ENCODE results near the gene APBB3.

APBB3 gene

DNA sequence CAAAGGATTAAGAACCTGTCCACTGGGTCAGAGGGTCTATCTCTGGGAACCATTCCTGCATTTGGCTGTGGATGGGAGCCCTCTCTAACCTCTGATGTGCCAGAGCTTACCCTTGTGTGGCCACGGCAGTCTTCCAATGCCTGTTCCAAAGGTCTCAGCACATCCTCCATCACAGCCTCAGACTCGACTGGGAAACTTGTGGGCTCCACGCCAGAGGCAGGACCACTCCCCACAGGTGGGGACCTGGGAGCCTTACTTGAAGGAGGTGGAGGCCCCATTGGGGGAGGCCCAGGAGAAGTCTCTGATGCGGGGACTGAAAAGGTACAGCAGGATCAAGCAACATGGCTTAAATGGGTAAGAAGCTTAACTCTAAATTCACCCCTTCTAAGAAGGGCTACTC, 12.5 kb downstream of the APBB3 start:
- DNase-seq, result no peak

DNA sequence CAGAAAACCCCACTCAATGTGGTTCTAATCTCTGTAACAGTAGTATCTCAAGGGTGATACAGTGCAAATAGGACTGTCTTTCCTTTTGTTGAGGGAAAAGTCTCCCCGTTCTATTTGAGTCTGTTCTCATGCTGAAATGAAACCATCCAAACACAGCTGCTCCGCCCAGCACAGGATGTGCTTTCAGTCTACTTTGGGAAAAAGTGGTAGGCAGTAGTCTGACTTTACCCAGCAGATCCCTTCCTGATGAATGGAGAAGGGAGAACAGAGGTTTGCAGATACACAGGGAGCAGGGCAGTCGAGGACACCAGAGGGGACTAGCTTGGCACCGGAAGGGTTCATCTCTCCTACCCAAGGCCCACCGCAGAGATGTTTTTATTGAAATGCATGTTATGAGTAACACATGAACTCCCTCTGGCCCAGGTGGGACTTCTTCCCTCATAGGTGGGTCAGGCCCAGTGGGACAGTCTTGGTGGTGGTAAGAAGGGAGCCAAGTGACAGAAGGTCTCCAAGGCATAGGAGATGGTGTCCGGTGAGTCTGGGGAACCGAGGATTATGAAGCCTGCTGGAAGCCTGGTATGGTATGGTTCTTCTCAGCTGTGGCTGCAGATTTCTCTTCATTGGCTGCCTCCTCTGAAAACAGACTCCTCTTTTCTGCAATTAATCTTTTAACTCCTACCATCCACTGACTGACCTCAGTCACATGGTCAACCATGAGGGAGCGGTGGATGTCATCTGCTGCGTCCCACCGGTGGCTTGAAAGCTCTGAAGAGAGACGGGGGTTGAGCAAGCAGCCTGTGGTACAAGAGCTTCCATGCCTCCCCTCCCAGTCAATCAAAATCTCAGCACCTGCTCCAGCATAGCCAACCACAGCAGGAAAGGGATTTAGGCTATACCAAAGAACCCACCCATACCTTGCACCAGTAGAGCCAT, 14.0 kb downstream of the APBB3 start:
- no peak for DNase-seq

DNA sequence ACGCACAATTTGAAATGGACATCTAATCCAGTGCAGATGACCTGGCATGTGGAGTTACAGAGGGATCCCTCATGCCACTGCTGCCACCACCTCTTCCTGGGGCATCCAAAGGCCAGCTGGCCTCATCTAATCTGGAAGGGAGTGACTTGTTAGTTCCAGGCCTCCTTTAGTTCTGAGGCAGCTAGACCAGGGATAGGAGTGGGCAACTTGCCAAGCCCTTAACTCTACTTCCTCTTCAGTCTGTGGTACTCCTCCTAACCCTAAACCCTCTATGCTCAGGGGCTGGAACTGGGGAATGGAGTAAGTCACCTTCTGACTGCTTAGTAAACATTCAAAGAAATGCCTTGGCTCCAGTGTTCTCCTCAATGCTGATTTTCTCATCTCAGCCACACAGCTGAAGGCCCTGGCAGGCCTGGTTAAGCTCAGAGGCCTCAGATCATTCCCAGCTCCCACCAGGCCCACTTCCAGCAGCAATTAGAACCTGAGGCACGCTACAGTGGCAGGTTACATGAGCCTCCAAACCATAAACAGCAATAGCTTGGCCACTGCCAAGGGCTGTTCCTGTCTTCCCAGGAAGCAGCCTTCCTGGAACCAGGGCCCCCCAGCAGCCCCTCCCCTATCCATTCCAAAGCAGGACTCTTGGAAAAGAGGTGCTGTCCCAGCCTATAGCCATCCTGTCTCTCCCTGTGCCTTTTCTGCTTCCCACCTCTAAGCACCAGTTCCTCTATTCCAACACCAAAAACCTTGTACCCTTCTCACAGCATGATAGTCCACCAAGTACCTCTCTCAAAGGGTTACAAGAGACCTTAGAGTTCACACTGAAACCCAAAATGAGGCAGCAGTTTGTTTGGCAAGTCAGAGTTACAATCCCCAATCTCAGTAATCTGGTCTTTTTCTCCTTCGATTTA, 14.9 kb downstream of the APBB3 start:
- no peak for DNase-seq

DNA sequence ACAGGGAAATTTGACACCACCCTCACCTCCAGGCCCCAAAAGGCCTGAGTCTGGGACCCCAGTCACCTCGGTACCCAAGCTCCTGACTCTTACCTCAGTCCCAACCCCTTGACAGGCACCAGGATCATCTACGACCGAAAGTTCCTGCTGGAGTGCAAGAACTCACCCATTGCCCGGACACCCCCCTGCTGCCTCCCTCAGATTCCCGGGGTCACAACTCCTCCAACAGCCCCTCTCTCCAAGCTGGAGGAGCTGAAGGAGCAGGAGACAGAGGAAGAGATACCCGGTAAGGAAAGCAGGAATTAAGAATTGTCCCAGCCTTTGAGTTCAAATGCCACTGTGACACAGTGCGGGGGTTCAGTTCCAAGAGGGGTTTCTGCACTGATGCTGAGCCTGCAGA, 15.6 kb downstream of the APBB3 start:
- no peak for DNase-seq

DNA sequence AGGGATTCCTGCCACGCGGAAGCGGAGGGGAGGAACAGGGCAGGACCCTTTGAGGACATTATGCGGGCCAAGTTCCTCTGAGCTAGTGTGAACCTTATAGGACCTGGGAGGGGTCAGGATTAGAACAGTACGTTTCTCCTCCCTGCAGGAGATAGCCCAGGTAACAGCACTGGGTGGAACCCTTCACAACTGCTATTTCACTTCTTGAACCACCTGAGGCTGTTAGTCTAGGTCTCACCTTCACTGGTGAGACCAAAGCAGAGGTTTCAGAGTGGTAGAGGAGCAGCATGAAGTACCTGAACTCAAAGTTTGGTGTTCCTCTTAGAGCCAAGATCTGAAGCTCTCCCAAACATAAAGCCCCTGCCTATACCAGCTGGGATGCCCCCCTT, 16.1 kb downstream of the APBB3 start:
- DNase-seq, result no peak

DNA sequence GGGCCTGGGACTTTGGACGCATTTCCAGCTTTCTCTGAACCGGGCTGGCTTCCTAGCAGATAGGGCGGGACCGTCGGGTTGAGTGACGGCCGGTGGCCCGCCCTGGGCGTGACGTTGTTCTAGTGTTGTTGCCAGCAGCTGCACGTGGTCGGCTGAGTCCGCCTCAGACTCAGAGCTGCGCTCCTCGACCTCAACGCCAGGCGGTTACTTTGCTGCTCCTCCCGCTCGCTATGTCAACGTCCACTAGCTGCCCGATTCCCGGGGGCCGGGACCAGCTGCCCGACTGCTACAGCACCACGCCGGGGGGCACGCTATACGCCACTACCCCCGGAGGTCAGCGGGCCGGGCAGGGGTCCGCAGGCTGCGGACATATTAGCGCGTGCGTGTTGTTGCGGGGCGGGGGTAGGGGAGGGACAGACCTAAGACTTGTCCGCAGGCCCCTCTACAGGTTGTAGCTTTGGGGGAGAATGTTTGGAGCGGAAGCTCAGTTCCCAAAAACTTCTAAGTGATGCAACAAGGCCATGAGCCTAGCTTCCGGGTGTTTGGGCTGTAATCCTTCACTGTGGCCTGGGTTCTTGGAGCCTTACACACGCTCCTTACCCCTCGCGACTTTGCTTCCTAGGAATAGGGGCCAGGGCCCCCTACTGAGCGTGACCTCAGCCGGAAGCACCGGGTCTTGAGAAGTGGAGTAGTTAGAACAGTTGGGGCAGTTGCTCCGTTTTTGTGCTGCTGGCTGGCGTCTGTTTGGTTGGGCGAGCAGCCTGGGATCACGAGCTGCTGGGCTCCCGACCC, 16.7 kb downstream of the APBB3 start, which contains the start of gene EIF4EBP3:
EIF4EBP3 (plus strand) TSS at position 155 of the 792 bp plus-strand sequence; CDS start at position 231, 76 bp downstream.
- DNase-seq, result peak; percentile 93

DNA sequence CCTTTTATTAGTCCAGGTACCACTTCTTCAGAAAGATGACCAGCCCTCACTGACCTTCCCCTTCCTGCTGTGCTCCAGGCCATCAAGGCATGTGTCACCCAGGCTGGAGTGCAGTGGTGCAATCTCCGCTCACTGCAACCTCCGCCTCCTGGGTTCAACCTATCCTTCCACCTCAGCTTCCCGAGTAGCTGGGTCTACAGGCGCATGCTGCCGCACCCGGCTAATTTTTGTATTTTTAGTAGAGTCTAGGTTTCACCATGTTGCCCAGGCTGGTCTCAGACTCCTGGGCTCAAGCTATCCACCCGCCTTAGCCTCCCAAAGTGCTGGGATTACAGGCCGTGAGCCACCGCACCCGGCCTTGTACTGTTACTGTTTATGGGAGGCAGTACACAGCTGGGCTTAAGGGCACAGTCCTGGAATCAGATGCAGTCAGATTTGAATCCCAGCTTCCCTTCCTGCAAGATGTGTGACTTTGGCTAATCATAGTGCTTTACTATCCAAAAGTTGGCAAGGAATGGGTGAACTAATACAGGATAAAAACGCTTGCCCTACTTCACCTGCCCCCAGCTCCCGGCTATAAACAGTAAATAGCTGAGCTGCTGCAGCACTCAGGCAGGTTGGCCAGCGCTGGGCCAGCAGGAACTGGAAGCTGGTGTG, 17.4 kb downstream of the APBB3 start:
- no peak for DNase-seq

DNA sequence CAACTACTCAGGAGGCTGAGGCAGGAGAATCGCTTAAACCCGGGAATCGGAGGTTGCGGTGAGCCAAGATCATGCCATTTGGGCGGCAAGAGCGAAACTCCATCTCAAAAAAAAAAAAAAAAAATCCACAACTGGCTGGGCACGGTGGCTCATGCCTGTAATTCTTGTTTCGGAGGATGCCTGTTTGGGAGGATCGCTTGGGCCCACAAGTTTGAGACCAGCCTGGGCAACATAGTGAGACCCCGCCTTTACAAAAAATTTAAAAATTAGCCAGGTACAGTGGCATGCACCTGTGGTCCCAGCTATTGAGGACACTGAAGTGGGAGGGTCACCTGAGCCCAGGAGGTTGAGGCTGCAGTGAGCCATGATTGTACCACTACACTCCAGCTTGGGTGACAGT, 18.8 kb downstream of the APBB3 start:
- no peak for DNase-seq

DNA sequence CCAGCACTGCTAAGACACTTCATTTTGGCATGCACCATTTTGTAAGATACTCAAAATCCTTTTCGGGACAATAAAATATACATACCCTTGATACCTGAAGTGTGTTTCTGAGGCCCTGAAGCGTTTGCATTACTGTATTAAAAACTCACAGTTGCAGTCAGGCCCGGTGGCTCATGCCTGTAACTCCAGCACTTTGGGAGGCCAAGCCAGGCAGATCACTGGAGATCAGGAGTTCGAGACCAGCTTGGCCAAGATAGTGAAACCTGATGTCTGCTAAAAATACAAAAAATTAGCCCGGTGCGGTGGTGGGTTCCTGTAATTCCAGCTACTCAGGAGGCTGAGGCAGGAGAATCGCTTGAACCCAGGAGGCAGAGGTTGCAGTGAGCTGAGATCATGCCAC, 19.4 kb downstream of the APBB3 start:
- DNase-seq, result no peak

DNA sequence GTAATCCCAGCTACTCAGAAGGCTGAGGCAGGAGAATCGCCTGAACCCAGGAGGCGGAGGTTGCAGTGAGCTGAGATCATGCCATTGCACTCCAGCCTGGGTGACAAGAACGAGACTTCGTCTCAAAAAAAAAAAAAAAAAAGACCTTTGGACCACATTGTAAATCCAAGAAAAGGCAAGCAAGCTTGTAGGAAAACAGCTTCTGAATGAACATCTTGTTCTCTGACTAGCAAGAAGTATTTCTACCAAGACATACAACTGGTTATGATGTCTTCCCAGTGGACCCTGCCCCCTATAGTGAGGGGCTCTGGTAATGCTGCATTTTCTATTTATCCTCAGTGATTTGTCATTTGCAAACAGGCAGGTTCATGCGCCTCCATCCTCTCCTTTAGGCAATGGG, 21.4 kb downstream of the APBB3 start:
- no peak for DNase-seq

DNA sequence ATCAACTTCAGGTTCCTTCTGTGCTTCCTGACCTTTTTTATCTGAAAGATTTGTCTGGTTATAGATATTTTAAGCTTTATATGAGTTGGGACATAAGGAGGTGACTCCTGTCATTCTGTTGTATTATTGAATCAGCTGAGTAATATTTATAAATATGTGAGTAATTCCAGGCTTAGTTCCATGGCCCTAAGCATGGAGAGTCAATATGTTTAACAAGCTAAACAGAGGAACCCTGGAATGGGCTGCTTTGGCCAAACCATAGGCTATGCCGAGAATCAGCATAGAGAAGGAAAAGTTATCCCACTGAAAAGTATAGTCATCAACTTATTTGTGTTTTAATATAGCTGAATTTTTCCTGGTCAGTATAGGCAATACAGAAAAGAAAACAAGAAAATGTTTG, 24.2 kb downstream of the APBB3 start:
- no peak for DNase-seq

DNA sequence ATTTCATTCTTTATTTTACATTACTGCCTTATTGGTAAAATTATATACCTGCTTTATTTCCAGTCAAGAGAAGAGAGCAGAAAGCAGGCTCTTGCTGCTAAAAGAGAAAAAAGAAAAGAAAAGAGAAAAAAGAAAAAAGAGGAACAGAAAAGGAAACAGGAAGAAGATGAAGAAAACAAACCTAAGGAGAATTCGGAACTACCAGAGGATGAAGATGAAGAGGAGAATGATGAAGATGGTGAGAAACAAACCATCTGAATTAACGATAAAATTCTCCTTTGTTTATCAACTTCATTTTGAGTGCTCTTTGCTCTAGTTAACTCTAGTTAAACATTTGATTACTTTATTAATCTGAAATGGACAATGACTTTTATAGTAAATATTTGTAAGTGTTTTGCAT, 40.4 kb downstream of the APBB3 start:
- no peak for DNase-seq

DNA sequence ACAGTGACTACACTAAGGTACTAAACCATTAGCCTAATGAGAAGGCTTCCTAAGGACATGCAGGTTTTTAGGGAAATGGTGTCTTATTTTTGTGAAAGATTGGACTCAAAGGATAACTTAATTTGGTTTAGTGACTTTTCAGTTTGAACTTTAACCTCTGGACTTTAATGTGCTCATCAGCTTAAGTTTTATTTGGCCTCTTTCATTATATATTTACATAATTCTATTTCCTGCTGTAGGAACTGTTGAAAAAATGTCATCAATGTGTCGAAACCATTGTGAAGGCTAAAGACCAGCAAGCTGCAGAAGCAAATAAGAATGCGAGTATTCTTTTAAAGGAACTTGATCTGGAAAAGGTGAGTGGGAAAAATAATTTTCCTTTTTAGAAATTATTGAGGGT, 51.3 kb downstream of the APBB3 start:
- DNase-seq, result no peak

DNA sequence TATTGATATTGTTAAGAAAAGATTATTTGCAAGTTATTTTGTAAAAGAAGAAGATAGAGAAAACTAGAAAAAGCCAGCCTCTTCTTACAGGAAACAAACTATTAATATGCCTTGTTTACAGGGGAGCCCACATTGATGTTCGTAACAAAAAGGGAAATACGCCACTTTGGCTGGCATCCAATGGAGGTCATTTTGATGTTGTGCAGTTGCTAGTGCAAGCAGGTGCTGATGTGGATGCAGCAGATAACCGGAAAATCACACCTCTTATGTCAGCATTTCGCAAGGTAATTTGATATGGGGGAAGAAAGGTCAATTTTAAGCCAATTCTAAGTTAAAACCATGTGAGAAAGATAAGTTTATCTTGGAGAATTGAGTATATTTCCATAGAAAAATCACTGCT, 54.5 kb downstream of the APBB3 start:
- DNase-seq, result no peak

All from amniotic stem cell (primary cell).